Thyroid gland (tissue), 4 donors: ENCODE data around the gene KRT1.

ENCODE experiments used
- POLR2A ChIP-seq, 2 donors: fragments of 450-650 bp; IDR thresholded peaks; one replicate each; pipeline ENCODE4 v1.6.1; 2017; ENCODE audit warnings: antibody characterized with exemption in 2 of 2, mild to moderate bottlenecking in 2 of 2, moderate library complexity in 1 of 2
- TF ChIP-seq, protein P1 (sequence below), 6 experiments: fragments of 200-600 bp in 3 of 6; fragments of 450-650 bp in 3 of 6; sonication (generic) in 3 of 6; IDR thresholded peaks; one replicate each; pipeline ENCODE4 v1.5.1; 2016 to 2019; ENCODE audit warnings: antibody characterized with exemption in 6 of 6, mild to moderate bottlenecking in 2 of 6, inconsistent platforms in 1 of 6, moderate library complexity in 1 of 6

DNA sequence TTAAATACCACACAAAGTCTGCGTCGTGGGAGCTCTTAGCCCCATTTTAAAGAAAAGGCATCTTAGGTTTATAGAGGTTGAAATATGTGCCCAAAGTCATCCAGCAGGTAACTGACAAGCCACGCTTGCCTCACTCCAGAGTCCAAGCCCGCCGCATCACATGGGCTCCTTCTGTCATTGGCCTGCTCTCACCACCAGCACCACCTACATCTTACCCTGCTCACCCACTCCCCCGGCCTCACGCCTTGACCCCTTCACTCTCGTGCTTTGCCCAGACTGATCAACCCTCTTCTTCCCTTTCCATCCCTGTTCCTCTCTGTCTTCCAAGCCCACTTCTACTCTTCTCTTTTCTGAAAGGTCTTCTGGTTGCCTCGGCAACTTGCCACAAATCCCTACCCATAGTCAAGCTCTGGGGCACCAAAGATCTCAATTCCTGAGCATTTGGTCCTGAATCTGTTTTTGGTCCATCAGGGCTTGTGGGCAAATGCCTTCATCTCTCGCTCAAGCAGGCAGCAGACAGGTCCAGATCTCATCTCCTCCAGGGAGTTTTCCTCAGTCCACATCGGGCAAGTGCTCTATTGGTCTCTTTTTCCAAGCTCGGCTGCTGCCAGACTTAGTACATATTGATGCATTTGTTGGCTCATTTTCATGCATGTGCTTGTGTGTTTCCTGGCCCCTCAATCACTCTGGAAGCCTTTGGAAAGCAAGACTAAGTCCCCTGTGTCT is 3.5 kb upstream of the KRT1 start:
- TF ChIP-seq, protein P1, sequence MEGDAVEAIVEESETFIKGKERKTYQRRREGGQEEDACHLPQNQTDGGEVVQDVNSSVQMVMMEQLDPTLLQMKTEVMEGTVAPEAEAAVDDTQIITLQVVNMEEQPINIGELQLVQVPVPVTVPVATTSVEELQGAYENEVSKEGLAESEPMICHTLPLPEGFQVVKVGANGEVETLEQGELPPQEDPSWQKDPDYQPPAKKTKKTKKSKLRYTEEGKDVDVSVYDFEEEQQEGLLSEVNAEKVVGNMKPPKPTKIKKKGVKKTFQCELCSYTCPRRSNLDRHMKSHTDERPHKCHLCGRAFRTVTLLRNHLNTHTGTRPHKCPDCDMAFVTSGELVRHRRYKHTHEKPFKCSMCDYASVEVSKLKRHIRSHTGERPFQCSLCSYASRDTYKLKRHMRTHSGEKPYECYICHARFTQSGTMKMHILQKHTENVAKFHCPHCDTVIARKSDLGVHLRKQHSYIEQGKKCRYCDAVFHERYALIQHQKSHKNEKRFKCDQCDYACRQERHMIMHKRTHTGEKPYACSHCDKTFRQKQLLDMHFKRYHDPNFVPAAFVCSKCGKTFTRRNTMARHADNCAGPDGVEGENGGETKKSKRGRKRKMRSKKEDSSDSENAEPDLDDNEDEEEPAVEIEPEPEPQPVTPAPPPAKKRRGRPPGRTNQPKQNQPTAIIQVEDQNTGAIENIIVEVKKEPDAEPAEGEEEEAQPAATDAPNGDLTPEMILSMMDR (IDR thresholded peaks at IDR 0.05) = no peak
- no peak for TF ChIP-seq POLR2A (IDR thresholded peaks at IDR 0.05)
